GM12801 (cell line): ENCODE data around the gene SAYSD1.

Source experiments
- CTCF ChIP-seq: IDR thresholded peaks from one replicate; pipeline ENCODE4 v1.5.1; 2011; ENCODE audit warnings: control low read depth; ENCODE audit not compliant: insufficient read length; ENCODE audit errors: extremely low read depth

The SAYSD1 gene

GRCh38 chr6:39092124-39092523 lies 22.9 kb downstream of the SAYSD1 start:
- no peak for TF ChIP-seq CTCF

- TF ChIP-seq CTCF = no peak
Observed at GRCh38 chr6:39091220-39091619, 23.8 kb downstream of the SAYSD1 start.

- TF ChIP-seq CTCF = no peak
Observed at GRCh38 chr6:39090036-39090435, 24.9 kb downstream of the SAYSD1 start.

GRCh38 chr6:39088331-39088730 lies 26.7 kb downstream of the SAYSD1 start:
- TF ChIP-seq CTCF = no peak

GRCh38 chr6:39087197-39087596 lies 27.8 kb downstream of the SAYSD1 start:
- TF ChIP-seq CTCF = no peak

GRCh38 chr6:39086711-39087110 lies 28.3 kb downstream of the SAYSD1 start:
- no peak for TF ChIP-seq CTCF

- no peak for TF ChIP-seq CTCF
Observed at GRCh38 chr6:39086294-39086693, 28.7 kb downstream of the SAYSD1 start.

- TF ChIP-seq CTCF = no peak
Observed at GRCh38 chr6:39085129-39085797, 29.7 kb downstream of the SAYSD1 start.
